Raji (cell line): ENCODE data around the gene BCAP29.

Source experiments
- POLR2A ChIP-seq: IDR thresholded peaks from 2 replicates; pipeline ENCODE4 v1.6.1; 2011; ENCODE audit warnings: low read depth, low read length, control low read depth; ENCODE audit not compliant: insufficient read depth

The BCAP29 gene

DNA sequence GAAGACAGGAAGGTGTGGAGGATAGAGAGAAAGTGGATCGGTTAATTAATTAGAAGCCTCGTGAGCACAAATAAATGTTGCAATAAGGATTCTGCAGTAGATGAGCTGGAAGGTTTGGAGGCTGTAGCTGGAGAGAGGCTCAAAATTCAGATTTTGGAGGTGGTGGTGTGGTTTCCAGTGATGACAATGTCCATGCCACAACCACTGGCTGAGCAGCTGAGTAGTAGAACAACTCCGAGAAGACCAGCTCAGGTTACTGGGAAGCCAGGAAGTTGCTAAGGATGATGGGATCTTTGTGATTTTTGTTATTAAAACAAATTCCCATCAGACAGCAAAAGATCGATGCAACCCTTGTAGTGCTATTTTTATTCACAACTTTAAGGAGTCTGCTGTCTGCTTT, 88.2 kb downstream of the BCAP29 start:
- TF ChIP-seq POLR2A, result no peak
